Testis (tissue), 3 donors: ENCODE results near the gene FCF1. TPM values are rescaled to one million over a fixed set of nuclear protein-coding genes. Genes with fewer than 3 reads are reported as not detected.

Experiments
- DNase-seq: peaks from one replicate; pipeline ENCODE4 v3.0.0-alpha.2; 2019
- H3K27ac ChIP-seq, 2 donors: fragments of 200-600 bp; sonication (generic); one replicate each; pipeline ENCODE4 v1.5.1; 2019
- H3K27me3 ChIP-seq: fragments of 200-600 bp; sonication (generic); one replicate; pipeline ENCODE4 v1.5.1; 2019
- H3K36me3 ChIP-seq: fragments of 200-600 bp; sonication (generic); one replicate; pipeline ENCODE4 v1.5.1; 2017; ENCODE audit warnings: low read depth; ENCODE audit errors: missing control alignments
- H3K4me1 ChIP-seq: fragments of 200-600 bp; sonication (generic); one replicate; pipeline ENCODE4 v1.5.1; 2019
- H3K4me3 ChIP-seq, 2 donors: fragments of 200-600 bp; sonication (generic); one replicate each; pipeline ENCODE4 v1.5.1; 2017 to 2019
- H3K9me3 ChIP-seq: fragments of 200-600 bp; sonication (generic); one replicate; pipeline ENCODE4 v1.5.1; 2017
- POLR2A ChIP-seq: fragments of 450-650 bp; IDR thresholded peaks from one replicate; pipeline ENCODE4 v1.6.1; 2017; ENCODE audit warnings: antibody characterized with exemption, mild to moderate bottlenecking, moderate library complexity
- WGBS, 2 donors: methylation state at CpG; one replicate each; pipeline ENCODE4 v1.1.5; 2018; 5-methylcytosine and 5-hydroxymethylcytosine counted together
- intact Hi-C: fragments of 100-400 bp; cut with DNase I; formaldehyde crosslinking; loops from one replicate; pipeline ENCODE4 v1.15.1; 2023; ENCODE audit warnings: low total_unique reads
- polyA plus RNA-seq: library from polyadenylated mRNA; stranded (reverse); fragments of 350-450 nt; fragmentation: Illumina TruSeq; extraction: RNeasy Lipid Tissue Mini Kit (QIAGEN cat#74804); gene quantifications from one replicate; pipeline ENCODE4 v1.2.3, GENCODE V29; 2014; ENCODE audit warnings: low read depth, low replicate concordance; ENCODE audit not compliant: insufficient read depth
- total RNA-seq, 2 donors: library from RNA; depleted of rRNA; stranded (reverse); fragments of >200 nt; gene quantifications; one replicate each; pipeline ENCODE4 v1.2.3, GENCODE V29; 2016
- TF ChIP-seq, protein P1 (sequence below), 3 experiments: fragments of 450-650 bp in 2 of 3; fragments of 200-600 bp in 1 of 3; sonication (generic) in 1 of 3; IDR thresholded peaks; one replicate each; pipeline ENCODE4 v1.5.1; 2016 to 2019; ENCODE audit warnings: antibody characterized with exemption in 3 of 3, mild to moderate bottlenecking in 2 of 3, moderate library complexity in 1 of 3

Gene FCF1
- total and polyA plus RNA-seq, 3 donors from 2014 or later = 29.9 to 43.5 (median 30.9) TPM

DNA sequence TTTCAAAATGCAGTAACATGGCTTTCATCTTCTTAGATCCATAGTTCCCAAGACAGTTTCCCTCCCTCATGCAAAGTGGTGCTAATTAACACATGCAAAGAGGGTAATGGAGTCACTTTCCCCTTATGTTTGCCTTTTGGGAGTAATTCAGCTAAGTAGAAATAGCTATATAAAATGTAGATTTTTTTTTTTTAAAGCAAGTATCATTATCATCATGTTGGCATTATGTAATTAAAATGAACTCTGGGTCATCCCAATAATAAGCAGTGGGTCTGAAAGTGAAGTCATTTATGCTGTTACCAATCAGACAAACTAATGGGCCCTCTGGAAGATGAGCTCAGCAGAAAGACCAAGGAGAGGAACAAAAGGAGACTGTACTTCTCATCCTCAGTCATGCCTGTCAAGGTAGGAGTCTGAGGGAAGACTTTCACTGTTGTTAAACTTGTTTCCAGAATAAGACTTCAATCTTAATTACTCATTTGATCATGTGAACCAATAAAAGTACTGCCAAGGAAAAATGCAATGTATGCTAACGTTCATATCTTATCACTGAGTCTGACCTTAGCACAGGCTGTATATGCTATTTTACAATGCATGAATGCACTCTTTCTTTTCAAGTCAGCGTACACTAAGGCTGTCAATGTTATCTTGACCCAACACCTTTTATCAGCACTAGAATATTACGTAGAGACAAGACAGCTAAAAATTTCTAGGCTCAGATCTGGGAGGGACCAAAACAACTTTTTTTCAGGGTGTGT, 26.8 kb upstream of the FCF1 start:
- WGBS, 2 donors = 49 to 80% methylated on average over 3 of the region's 3 CpGs
- intact Hi-C loops = no loop called here
- H3K9me3 ChIP-seq = no peaks in the 10 kb centered on the region
- H3K4me3 ChIP-seq = no peak overlapping the region
- TF ChIP-seq POLR2A = no peak
- TF ChIP-seq, protein P1, sequence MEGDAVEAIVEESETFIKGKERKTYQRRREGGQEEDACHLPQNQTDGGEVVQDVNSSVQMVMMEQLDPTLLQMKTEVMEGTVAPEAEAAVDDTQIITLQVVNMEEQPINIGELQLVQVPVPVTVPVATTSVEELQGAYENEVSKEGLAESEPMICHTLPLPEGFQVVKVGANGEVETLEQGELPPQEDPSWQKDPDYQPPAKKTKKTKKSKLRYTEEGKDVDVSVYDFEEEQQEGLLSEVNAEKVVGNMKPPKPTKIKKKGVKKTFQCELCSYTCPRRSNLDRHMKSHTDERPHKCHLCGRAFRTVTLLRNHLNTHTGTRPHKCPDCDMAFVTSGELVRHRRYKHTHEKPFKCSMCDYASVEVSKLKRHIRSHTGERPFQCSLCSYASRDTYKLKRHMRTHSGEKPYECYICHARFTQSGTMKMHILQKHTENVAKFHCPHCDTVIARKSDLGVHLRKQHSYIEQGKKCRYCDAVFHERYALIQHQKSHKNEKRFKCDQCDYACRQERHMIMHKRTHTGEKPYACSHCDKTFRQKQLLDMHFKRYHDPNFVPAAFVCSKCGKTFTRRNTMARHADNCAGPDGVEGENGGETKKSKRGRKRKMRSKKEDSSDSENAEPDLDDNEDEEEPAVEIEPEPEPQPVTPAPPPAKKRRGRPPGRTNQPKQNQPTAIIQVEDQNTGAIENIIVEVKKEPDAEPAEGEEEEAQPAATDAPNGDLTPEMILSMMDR (IDR thresholded peaks at IDR 0.05) = no peak
- no peaks in the 10 kb centered on the region for H3K27me3 ChIP-seq
- DNase-seq = no peak
- peaks cover 19% of the 10 kb centered on the region for H3K4me1 ChIP-seq
- H3K27ac ChIP-seq = peak overlapping the region in 1 of 2 donors; percentile 26
- H3K36me3 ChIP-seq = no peaks in the 10 kb centered on the region

DNA sequence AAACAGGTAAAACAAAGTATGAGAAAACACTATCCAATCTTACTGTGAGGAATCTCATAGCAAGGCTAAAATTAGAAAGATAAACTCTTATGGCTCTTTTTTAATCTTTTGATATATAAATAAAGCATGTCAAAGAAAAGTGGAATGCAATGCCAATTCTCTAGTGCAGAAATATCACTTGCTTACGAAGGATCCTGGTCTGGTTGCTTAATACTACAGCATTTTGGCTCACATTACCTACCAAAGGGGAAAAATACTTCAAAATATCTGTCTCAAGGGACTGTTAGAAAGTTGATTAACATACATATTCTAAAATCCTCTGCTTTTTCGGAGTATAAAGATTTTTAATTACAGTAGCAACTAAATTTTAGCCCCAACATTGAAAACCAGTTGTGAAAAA, 21.5 kb upstream of the FCF1 start:
- no peaks in the 10 kb centered on the region for H3K9me3 ChIP-seq
- TF ChIP-seq POLR2A = no peak
- TF ChIP-seq, protein P1 (IDR thresholded peaks at IDR 0.05) = no peak
- intact Hi-C loops = no loop called here

DNA sequence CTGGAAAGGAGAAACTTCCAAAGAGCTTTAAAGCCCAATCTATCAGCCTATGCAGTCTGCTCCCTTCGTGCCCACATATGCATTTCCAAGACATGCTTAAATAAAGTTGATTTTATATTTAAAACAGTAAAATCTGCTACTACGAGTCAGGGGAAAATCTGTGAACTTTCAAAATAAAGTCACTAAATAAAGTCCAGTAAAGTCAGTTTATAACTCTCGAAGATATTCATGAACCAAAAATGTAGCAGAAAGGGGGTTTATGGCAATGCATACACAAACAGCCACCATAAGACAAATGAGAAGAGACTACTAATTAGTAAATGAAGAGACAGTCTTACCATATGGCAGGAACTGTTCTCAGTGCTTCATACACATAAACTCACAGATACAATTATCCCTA, 19.8 kb upstream of the FCF1 start:
- DNase-seq = no peak
- no peaks in the 10 kb centered on the region for H3K36me3 ChIP-seq
- TF ChIP-seq, protein P1 (IDR thresholded peaks at IDR 0.05) = no peak
- no peak for TF ChIP-seq POLR2A
- H3K4me3 ChIP-seq = no peak overlapping the region
- intact Hi-C loops = no loop called here
- H3K9me3 ChIP-seq = no peaks in the 10 kb centered on the region
- H3K4me1 ChIP-seq = peaks cover 14% of the 10 kb centered on the region
- H3K27me3 ChIP-seq = no peaks in the 10 kb centered on the region
- 89 to 95% methylated on average over 3 of the region's 3 CpGs for WGBS, 2 donors
- no peak overlapping the region for H3K27ac ChIP-seq

More for the DNA sequence above, 21.5 kb upstream of the FCF1 start:
- Histone ChIP-seq H3K36me3 (no peaks in the 10 kb centered on the region), H3K27ac (peak overlapping the region in 1 of 2 donors; percentile 36), H3K4me3 (no peak overlapping the region), H3K27me3 (no peaks in the 10 kb centered on the region), H3K4me1 (peaks cover 14% of the 10 kb centered on the region)
- no peak for DNase-seq
- 42 to 53% methylated on average over 2 of the region's 2 CpGs for WGBS, 2 donors

DNA sequence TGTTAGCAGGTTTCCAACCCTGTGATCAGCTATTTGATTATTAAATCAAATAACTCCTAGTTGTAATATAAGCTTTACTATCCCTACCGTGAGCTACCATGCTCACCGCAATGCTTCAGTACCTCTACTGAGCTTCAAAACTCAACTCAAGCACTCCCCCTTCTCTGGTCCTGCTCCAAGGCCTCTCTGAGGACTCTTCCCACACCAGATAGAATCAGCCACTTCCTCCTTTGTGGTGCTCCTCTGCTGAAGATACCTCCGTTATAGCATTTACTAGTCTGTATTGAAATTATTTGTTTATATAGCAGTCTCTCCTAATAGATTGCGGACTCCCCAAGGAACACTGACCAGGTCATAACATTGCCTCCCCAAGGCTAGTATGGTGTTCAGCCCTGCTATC, 17.5 kb upstream of the FCF1 start:
- Histone ChIP-seq H3K27ac (no peak overlapping the region), H3K4me3 (no peak overlapping the region), H3K9me3 (no peaks in the 10 kb centered on the region), H3K4me1 (peaks cover 9% of the 10 kb centered on the region), H3K27me3 (no peaks in the 10 kb centered on the region), H3K36me3 (no peaks in the 10 kb centered on the region)
- intact Hi-C loops = no loop called here
- 83 to 87% methylated on average over 4 of the region's 4 CpGs for WGBS, 2 donors
- DNase-seq = no peak
- TF ChIP-seq, protein P1 (IDR thresholded peaks at IDR 0.05) = no peak

DNA sequence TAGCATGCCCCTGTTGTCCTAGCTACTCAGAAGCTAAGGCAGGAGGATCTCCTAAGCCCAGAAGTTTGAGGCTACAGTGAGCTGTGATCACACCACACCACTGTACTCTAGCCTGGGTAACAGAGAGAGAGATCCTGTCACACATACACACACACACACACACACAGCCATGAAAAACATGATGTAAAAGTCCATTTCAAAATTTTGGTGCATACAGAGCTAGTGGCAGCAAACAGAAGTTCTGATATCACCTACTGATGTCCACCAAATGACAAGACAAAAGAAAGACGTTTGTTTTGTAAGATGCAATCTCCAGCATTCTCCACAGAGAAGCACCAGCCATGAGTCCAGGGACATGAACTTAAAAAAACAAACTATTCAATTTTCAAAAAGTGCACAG, 15.9 kb upstream of the FCF1 start:
- no peak overlapping the region for H3K27ac ChIP-seq
- H3K36me3 ChIP-seq = no peaks in the 10 kb centered on the region
- DNase-seq = no peak
- intact Hi-C loops = no loop called here
- H3K4me3 ChIP-seq = no peak overlapping the region
- WGBS, 2 donors = 57 to 62% methylated on average over 1 of the region's 1 CpG
- no peaks in the 10 kb centered on the region for H3K27me3 ChIP-seq
- H3K9me3 ChIP-seq = no peaks in the 10 kb centered on the region
- TF ChIP-seq, protein P1 (IDR thresholded peaks at IDR 0.05) = no peak
- no peak for TF ChIP-seq POLR2A
- H3K4me1 ChIP-seq = peaks cover 4% of the 10 kb centered on the region
